GM12891 (cell line): ENCODE measurements around the gene KRT78.
"Not testable (repeated sequence)": the region's sequence is repeated elsewhere in the genome, so short reads cannot be mapped to it uniquely, and the experiment has no call there.

ENCODE experiments used
- DNase-seq: peaks from one replicate; pipeline ENCODE4 v3.0.0; 2011; ENCODE audit warnings: low spot score; ENCODE audit not compliant: insufficient read length
- FAIRE-seq: peaks from 2 replicates; lab custom pipeline; 2011; peaks lifted over from hg19 to GRCh38; lab: Jason Lieb, UNC
- PAX5 ChIP-seq: IDR thresholded peaks from 2 replicates; pipeline ENCODE4 v1.6.1; 2011; ENCODE audit warnings: low read length, moderate library complexity, mild to moderate bottlenecking; ENCODE audit not compliant: insufficient read depth, severe bottlenecking
- POLR2A ChIP-seq: IDR thresholded peaks from 2 replicates; pipeline ENCODE4 v1.6.1; 2011; ENCODE audit warnings: low read depth, low read length, control low read depth
- POLR2AphosphoS5 ChIP-seq: IDR thresholded peaks from 2 replicates; pipeline ENCODE4 v1.6.1; 2011; ENCODE audit warnings: low read depth, low read length, control low read depth
- POU2F2 ChIP-seq: IDR thresholded peaks from 2 replicates; pipeline ENCODE4 v1.6.1; 2011; ENCODE audit warnings: low read depth, mild to moderate bottlenecking, control low read depth, low read length, moderate library complexity
- SPI1 ChIP-seq: IDR thresholded peaks from 2 replicates; pipeline ENCODE4 v1.6.1; 2011; ENCODE audit warnings: low read depth, low read length, control low read depth
- TAF1 ChIP-seq: IDR thresholded peaks from 2 replicates; pipeline ENCODE4 v1.6.1; 2011; ENCODE audit warnings: low read depth, low read length, control low read depth

KRT78 gene

GRCh38 chr12:52857500-52857899, 8.7 kb upstream of the KRT78 start:
- no peak for TF ChIP-seq POLR2A
- no peak for DNase-seq
- FAIRE-seq = no peak

GRCh38 chr12:52856787-52857186, 8.0 kb upstream of the KRT78 start:
- no peak for DNase-seq
- FAIRE-seq = no peak
- TF ChIP-seq TAF1 = no peak
- TF ChIP-seq PAX5 = no peak
- TF ChIP-seq POLR2AphosphoS5 = no peak
- no peak for TF ChIP-seq SPI1
- no peak for TF ChIP-seq POU2F2
- no peak for TF ChIP-seq POLR2A

GRCh38 chr12:52856077-52856476, 7.3 kb upstream of the KRT78 start:
- FAIRE-seq = not testable (repeated sequence)

GRCh38 chr12:52851787-52852186, 3.0 kb upstream of the KRT78 start:
- no peak for FAIRE-seq
- TF ChIP-seq POU2F2 (no peak), PAX5 (no peak), TAF1 (no peak), POLR2AphosphoS5 (no peak), POLR2A (no peak), SPI1 (no peak)
- DNase-seq = no peak

More at GRCh38 chr12:52856077-52856476, 7.3 kb upstream of the KRT78 start:
- DNase-seq = not testable (repeated sequence)

GRCh38 chr12:52850681-52851080, 1.9 kb upstream of the KRT78 start:
- TF ChIP-seq POLR2AphosphoS5 (no peak), POU2F2 (no peak), TAF1 (no peak), POLR2A (no peak), SPI1 (no peak), PAX5 (no peak)
- FAIRE-seq (no peak), DNase-seq (no peak)

GRCh38 chr12:52849511-52849910, 717 bp upstream of the KRT78 start:
- FAIRE-seq (no peak), DNase-seq (no peak)
- no peak for TF ChIP-seq POLR2A

GRCh38 chr12:52847335-52848102, 1.3 kb downstream of the KRT78 start:
- FAIRE-seq (no peak), DNase-seq (no peak)
- TF ChIP-seq PAX5 = no peak

- DNase-seq = no peak
- TF ChIP-seq POU2F2 (no peak), POLR2A (no peak)
- FAIRE-seq = no peak
Measured at GRCh38 chr12:52846356-52846970, 2.3 kb downstream of the KRT78 start.

- FAIRE-seq (no peak), DNase-seq (no peak)
- TF ChIP-seq POU2F2 (no peak), TAF1 (no peak)
Measured at GRCh38 chr12:52845946-52846345, 2.8 kb downstream of the KRT78 start.

GRCh38 chr12:52844386-52844785, 4.4 kb downstream of the KRT78 start:
- no peak for FAIRE-seq
- TF ChIP-seq TAF1 (no peak), PAX5 (no peak), POU2F2 (no peak)

GRCh38 chr12:52839436-52840105, 9.2 kb downstream of the KRT78 start:
- FAIRE-seq (no peak), DNase-seq (no peak)
- TF ChIP-seq TAF1 = no peak
- no peak for TF ChIP-seq POLR2AphosphoS5
- no peak for TF ChIP-seq POLR2A
- TF ChIP-seq PAX5 = no peak
- TF ChIP-seq SPI1 = no peak
- TF ChIP-seq POU2F2 = no peak

More at GRCh38 chr12:52844386-52844785, 4.4 kb downstream of the KRT78 start:
- no peak for DNase-seq
